ENCODE measurements around the gene PHAF1. TPM values are rescaled to one million over a fixed set of nuclear protein-coding genes. Genes with fewer than 3 reads are reported as not detected.

PHAF1 gene
- polyA plus RNA-seq, 1 donor from 2014 or later, result 9.8 TPM

DNA sequence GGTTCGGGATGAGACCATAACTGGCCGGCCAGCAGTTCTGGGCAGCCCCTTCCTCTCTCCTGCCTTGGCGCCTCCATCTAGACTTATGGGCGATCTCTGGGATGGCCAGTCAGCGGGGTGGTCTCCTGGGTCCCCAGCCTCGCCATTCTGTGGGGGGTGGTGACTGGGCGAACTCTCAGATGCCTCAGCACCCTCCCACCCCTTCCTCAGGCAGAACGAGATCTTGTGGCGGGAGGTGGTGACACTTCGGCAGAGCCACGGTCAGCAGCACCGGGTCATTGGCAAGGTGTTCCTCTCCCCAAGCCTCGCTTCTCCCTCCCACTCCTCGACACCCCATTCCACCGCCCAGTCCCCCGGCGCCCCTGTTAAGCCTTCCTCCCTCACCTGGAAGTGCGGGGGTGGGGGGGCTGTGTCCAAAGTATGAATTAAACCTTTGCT, 56.4 kb downstream of the PHAF1 start:
- Histone ChIP-seq H3K27ac (ENCODE audit: low read length) (no peak overlapping the region), H3K9ac (ENCODE audit: low read length) (no peak overlapping the region)
- no peak for TF ChIP-seq EZH2 (IDR thresholded peaks at IDR 0.05; ENCODE audit: borderline replicate concordance, insufficient read depth, low read length, poor library complexity, severe bottlenecking)
- TF ChIP-seq RAD21 (conservative IDR thresholded peaks at IDR 0.05), result no peak
- no peak for TF ChIP-seq SMC3 (conservative IDR thresholded peaks at IDR 0.05; ENCODE audit: poor library complexity)
- TF ChIP-seq POLR2AphosphoS5 (IDR thresholded peaks at IDR 0.05), result no peak
- TF ChIP-seq MXI1 (conservative IDR thresholded peaks at IDR 0.05; ENCODE audit: poor library complexity, severe bottlenecking), result no peak
- TF ChIP-seq, protein P1, sequence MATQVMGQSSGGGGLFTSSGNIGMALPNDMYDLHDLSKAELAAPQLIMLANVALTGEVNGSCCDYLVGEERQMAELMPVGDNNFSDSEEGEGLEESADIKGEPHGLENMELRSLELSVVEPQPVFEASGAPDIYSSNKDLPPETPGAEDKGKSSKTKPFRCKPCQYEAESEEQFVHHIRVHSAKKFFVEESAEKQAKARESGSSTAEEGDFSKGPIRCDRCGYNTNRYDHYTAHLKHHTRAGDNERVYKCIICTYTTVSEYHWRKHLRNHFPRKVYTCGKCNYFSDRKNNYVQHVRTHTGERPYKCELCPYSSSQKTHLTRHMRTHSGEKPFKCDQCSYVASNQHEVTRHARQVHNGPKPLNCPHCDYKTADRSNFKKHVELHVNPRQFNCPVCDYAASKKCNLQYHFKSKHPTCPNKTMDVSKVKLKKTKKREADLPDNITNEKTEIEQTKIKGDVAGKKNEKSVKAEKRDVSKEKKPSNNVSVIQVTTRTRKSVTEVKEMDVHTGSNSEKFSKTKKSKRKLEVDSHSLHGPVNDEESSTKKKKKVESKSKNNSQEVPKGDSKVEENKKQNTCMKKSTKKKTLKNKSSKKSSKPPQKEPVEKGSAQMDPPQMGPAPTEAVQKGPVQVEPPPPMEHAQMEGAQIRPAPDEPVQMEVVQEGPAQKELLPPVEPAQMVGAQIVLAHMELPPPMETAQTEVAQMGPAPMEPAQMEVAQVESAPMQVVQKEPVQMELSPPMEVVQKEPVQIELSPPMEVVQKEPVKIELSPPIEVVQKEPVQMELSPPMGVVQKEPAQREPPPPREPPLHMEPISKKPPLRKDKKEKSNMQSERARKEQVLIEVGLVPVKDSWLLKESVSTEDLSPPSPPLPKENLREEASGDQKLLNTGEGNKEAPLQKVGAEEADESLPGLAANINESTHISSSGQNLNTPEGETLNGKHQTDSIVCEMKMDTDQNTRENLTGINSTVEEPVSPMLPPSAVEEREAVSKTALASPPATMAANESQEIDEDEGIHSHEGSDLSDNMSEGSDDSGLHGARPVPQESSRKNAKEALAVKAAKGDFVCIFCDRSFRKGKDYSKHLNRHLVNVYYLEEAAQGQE (IDR thresholded peaks at IDR 0.05; ENCODE audit: borderline replicate concordance), result no peak
- TF ChIP-seq TAF1 (IDR thresholded peaks at IDR 0.05; ENCODE audit: low read depth), result no peak
- TF ChIP-seq, protein P2, sequence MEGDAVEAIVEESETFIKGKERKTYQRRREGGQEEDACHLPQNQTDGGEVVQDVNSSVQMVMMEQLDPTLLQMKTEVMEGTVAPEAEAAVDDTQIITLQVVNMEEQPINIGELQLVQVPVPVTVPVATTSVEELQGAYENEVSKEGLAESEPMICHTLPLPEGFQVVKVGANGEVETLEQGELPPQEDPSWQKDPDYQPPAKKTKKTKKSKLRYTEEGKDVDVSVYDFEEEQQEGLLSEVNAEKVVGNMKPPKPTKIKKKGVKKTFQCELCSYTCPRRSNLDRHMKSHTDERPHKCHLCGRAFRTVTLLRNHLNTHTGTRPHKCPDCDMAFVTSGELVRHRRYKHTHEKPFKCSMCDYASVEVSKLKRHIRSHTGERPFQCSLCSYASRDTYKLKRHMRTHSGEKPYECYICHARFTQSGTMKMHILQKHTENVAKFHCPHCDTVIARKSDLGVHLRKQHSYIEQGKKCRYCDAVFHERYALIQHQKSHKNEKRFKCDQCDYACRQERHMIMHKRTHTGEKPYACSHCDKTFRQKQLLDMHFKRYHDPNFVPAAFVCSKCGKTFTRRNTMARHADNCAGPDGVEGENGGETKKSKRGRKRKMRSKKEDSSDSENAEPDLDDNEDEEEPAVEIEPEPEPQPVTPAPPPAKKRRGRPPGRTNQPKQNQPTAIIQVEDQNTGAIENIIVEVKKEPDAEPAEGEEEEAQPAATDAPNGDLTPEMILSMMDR (IDR thresholded peaks at IDR 0.05; ENCODE audit: poor library complexity, severe bottlenecking), result no peak
- TF ChIP-seq EP300 (conservative IDR thresholded peaks at IDR 0.05; ENCODE audit: poor library complexity, severe bottlenecking), result no peak

DNA sequence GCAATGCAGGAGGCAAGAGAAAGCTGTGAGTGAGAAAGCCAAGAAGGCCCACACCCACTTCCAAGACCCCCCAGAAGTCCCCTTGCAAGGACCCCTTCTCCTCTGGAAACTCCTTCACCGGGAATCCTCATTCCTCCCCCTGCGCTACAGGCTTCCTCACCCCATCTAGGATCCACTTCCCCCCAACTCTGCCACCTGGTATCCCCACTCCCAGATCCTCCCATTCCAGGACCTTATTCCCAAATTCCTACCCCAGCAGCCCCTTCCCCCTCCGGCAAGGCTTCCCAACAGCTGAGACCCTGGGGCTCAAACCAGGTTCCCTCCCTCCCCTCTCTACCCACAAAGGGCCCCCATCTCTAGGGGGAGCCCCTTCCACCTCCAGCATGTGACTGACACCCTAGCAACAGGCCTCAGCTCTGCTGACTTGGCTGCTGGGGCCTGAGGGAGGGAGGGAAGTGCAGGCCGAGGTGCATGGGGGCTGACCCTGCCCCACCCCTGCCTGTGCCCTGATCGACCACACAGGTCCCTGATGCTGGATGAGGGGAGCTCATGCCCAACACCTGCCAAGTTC, 56.9 kb downstream of the PHAF1 start:
- H3K4me3 ChIP-seq (ENCODE audit: low read length), result no peak overlapping the region
- H3K4me2 ChIP-seq (ENCODE audit: low read length), result no peak overlapping the region
- no peak overlapping the region for H2AFZ ChIP-seq (ENCODE audit: low read depth, low read length)
- no peaks in the 10 kb centered on the region for H3K9me3 ChIP-seq (ENCODE audit: low read length)
- no peaks in the 10 kb centered on the region for H3K79me2 ChIP-seq (replicated peaks; ENCODE audit: insufficient read depth, low read length)
- H3K27ac ChIP-seq (ENCODE audit: low read length), result no peak overlapping the region
- no peaks in the 10 kb centered on the region for H3K36me3 ChIP-seq (ENCODE audit: insufficient read depth, low read length)
- no peak overlapping the region for H3K9ac ChIP-seq (ENCODE audit: low read length)
- H3K9me2 ChIP-seq (ENCODE audit: insufficient read depth, low read length), result no peaks in the 10 kb centered on the region
- peaks cover 99% of the 10 kb centered on the region for H3K27me3 ChIP-seq (ENCODE audit: insufficient read depth, low read depth, low read length)
- H3F3A ChIP-seq (ENCODE audit: insufficient read depth, low read length, poor library complexity, severe bottlenecking), result no peaks in the 10 kb centered on the region
- no peaks in the 10 kb centered on the region for H4K20me1 ChIP-seq (ENCODE audit: insufficient read depth)
- TF ChIP-seq, protein P1 (IDR thresholded peaks at IDR 0.05; ENCODE audit: borderline replicate concordance), result no peak
- TF ChIP-seq TAF1 (IDR thresholded peaks at IDR 0.05; ENCODE audit: low read depth) (no peak), RAD21 (conservative IDR thresholded peaks at IDR 0.05) (no peak), EP300 (conservative IDR thresholded peaks at IDR 0.05; ENCODE audit: poor library complexity, severe bottlenecking) (no peak), EZH2 (IDR thresholded peaks at IDR 0.05; ENCODE audit: borderline replicate concordance, insufficient read depth, low read length, poor library complexity, severe bottlenecking) (no peak), MXI1 (conservative IDR thresholded peaks at IDR 0.05; ENCODE audit: poor library complexity, severe bottlenecking) (no peak), POLR2AphosphoS5 (IDR thresholded peaks at IDR 0.05) (no peak), SMC3 (conservative IDR thresholded peaks at IDR 0.05; ENCODE audit: poor library complexity) (no peak)
- TF ChIP-seq, protein P2 (IDR thresholded peaks at IDR 0.05; ENCODE audit: poor library complexity, severe bottlenecking), result no peak

More for the DNA sequence above, 56.4 kb downstream of the PHAF1 start:
- Histone ChIP-seq H3K4me2 (ENCODE audit: low read length) (no peak overlapping the region), H3K36me3 (ENCODE audit: insufficient read depth, low read length) (no peaks in the 10 kb centered on the region), H3K9me3 (ENCODE audit: low read length) (no peaks in the 10 kb centered on the region), H2AFZ (ENCODE audit: low read depth, low read length) (no peak overlapping the region), H3K9me2 (ENCODE audit: insufficient read depth, low read length) (no peaks in the 10 kb centered on the region), H3F3A (ENCODE audit: insufficient read depth, low read length, poor library complexity, severe bottlenecking) (no peaks in the 10 kb centered on the region), H3K4me3 (ENCODE audit: low read length) (no peak overlapping the region), H3K79me2 (replicated peaks; ENCODE audit: insufficient read depth, low read length) (no peaks in the 10 kb centered on the region), H3K27me3 (ENCODE audit: insufficient read depth, low read depth, low read length) (peaks cover 99% of the 10 kb centered on the region), H4K20me1 (ENCODE audit: insufficient read depth) (no peaks in the 10 kb centered on the region)

Measured in neural cell (in vitro differentiated cells).